HG03159 (cell line): Measurements from ENCODE around the gene PLCG2.
"Not testable (repeated sequence)": the region's sequence is repeated elsewhere in the genome, so short reads cannot be mapped to it uniquely, and the experiment has no call there.

ENCODE experiments used
- ATAC-seq: cut with Tn5 transposase; IDR thresholded peaks from one replicate; pipeline ENCODE4 v1.9.1; 2021; ENCODE audit warnings: mild to moderate bottlenecking, moderate library complexity; ENCODE audit not compliant: unreplicated experiment

Gene PLCG2

GRCh38 chr16:81987706-81988105, 208.6 kb downstream of the PLCG2 start:
- no peak for ATAC-seq

GRCh38 chr16:81992859-81993258, 213.8 kb downstream of the PLCG2 start:
- no peak for ATAC-seq

- no peak for ATAC-seq
Observed at GRCh38 chr16:81994485-81994884, 215.4 kb downstream of the PLCG2 start.

- ATAC-seq: no peak
Observed at GRCh38 chr16:81995651-81996050, 216.6 kb downstream of the PLCG2 start.

- ATAC-seq: no peak
Observed at GRCh38 chr16:81996664-81997509, 217.8 kb downstream of the PLCG2 start.

GRCh38 chr16:81997738-81998137, 218.6 kb downstream of the PLCG2 start:
- ATAC-seq: no peak

GRCh38 chr16:82002831-82003230, 223.7 kb downstream of the PLCG2 start:
- ATAC-seq: no peak

- no peak for ATAC-seq
Observed at GRCh38 chr16:82004601-82005000, 225.5 kb downstream of the PLCG2 start.

- ATAC-seq: no peak
Observed at GRCh38 chr16:82005027-82005830, 226.1 kb downstream of the PLCG2 start.

GRCh38 chr16:82006036-82006435, 226.9 kb downstream of the PLCG2 start:
- ATAC-seq: no peak

GRCh38 chr16:82007189-82007588, 228.1 kb downstream of the PLCG2 start:
- no peak for ATAC-seq

- ATAC-seq: no peak
Observed at GRCh38 chr16:82008957-82009592, 230.0 kb downstream of the PLCG2 start.

GRCh38 chr16:82009789-82010188, 230.7 kb downstream of the PLCG2 start:
- ATAC-seq: not testable (repeated sequence)

GRCh38 chr16:82010649-82011048, 231.6 kb downstream of the PLCG2 start:
- ATAC-seq: no peak

- ATAC-seq: peak; percentile 89
Observed at GRCh38 chr16:82011199-82011641, 232.1 kb downstream of the PLCG2 start, which contains the start of gene SDR42E1. SDR42E1 (minus strand) TSS chr16:82011470; CDS start chr16:82000858, 10,612 bp downstream.
